ENCODE data around the gene PHACTR3. TPM values are rescaled to one million over a fixed set of nuclear protein-coding genes. Genes with fewer than 3 reads are reported as not detected.

Gene PHACTR3
- total RNA-seq, 6 donors from 2014 or later = 5.5 to 30.8 (median 11.4) TPM

DNA sequence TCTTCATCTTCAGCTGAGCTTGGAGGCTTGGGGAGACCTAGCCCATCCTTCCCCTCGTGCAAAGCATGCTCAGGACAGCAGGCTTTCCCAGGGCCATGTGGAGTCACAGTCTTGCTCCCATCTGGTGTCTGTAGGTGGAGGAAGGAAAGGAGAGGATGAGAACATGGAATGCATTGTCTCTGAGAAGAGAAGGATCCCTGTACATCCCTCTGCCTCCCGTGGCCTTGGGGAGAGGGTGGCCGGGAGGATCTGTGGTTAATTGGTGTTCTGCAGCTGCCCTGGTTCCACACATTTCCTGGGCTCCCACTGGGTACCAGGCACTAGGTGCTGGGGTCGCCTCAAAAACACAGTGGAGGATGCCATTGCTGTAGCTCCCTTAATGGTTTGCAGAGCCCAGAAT lies 134.5 kb downstream of the PHACTR3 start:
- DNase-seq = no peak
- H3K4me1 ChIP-seq = no peaks in the 10 kb centered on the region
- TF ChIP-seq POLR2AphosphoS5 (IDR thresholded peaks at IDR 0.05) (no peak), EP300 (IDR thresholded peaks at IDR 0.05) (no peak), POLR2A (IDR thresholded peaks at IDR 0.05) (no peak)
- TF ChIP-seq, protein P1, sequence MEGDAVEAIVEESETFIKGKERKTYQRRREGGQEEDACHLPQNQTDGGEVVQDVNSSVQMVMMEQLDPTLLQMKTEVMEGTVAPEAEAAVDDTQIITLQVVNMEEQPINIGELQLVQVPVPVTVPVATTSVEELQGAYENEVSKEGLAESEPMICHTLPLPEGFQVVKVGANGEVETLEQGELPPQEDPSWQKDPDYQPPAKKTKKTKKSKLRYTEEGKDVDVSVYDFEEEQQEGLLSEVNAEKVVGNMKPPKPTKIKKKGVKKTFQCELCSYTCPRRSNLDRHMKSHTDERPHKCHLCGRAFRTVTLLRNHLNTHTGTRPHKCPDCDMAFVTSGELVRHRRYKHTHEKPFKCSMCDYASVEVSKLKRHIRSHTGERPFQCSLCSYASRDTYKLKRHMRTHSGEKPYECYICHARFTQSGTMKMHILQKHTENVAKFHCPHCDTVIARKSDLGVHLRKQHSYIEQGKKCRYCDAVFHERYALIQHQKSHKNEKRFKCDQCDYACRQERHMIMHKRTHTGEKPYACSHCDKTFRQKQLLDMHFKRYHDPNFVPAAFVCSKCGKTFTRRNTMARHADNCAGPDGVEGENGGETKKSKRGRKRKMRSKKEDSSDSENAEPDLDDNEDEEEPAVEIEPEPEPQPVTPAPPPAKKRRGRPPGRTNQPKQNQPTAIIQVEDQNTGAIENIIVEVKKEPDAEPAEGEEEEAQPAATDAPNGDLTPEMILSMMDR (IDR thresholded peaks at IDR 0.05) = no peak
- WGBS, 2 donors = 41 to 55% methylated on average over 2 to 4 of the region's 4 CpGs
- H3K27ac ChIP-seq = no peak overlapping the region
- no peaks in the 10 kb centered on the region for H3K36me3 ChIP-seq
- ATAC-seq (ENCODE audit: low FRiP score in 2 of 2) = no peak
- H3K4me3 ChIP-seq = no peak overlapping the region
- H3K27me3 ChIP-seq = no peaks in the 10 kb centered on the region
- H3K9me3 ChIP-seq = no peaks in the 10 kb centered on the region

DNA sequence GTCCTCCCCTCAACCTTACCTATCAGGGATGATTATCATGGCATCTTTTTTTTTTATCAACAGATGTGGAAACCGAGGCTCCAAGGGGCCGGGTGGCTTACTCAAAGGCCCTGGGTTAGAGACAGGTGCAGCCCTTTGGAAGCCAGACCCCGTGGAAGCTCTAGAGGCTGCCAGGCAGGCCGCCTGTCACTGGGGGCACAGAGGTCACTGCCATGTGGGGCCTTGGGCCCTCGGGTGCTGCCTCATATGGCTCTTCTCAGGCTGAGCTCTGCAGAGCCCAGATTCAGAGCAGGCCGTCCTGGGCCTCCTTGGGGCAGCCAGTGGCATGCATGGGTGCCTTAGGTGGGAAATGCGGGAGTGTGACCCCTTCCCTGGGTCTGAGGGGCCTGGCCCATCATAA lies 136.3 kb downstream of the PHACTR3 start:
- no peak overlapping the region for H3K4me3 ChIP-seq
- 65 to 78% methylated on average over 2 to 7 of the region's 7 CpGs for WGBS, 2 donors
- no peak overlapping the region for H3K27ac ChIP-seq
- TF ChIP-seq, protein P1 (IDR thresholded peaks at IDR 0.05) = no peak
- TF ChIP-seq POLR2AphosphoS5 (IDR thresholded peaks at IDR 0.05) (no peak), POLR2A (IDR thresholded peaks at IDR 0.05) (no peak), EP300 (IDR thresholded peaks at IDR 0.05) (no peak)
- H3K27me3 ChIP-seq = no peaks in the 10 kb centered on the region
- DNase-seq (no peak), ATAC-seq (ENCODE audit: low FRiP score in 2 of 2) (no peak)
- H3K9me3 ChIP-seq = no peaks in the 10 kb centered on the region
- no peaks in the 10 kb centered on the region for H3K4me1 ChIP-seq
- no peaks in the 10 kb centered on the region for H3K36me3 ChIP-seq

- H3K27me3 ChIP-seq = no peaks in the 10 kb centered on the region
- no peaks in the 10 kb centered on the region for H3K36me3 ChIP-seq
- no peaks in the 10 kb centered on the region for H3K4me1 ChIP-seq
- WGBS, 2 donors = 85 to 92% methylated on average over 7 to 12 of the region's 12 CpGs
- no peak overlapping the region for H3K4me3 ChIP-seq
- no peaks in the 10 kb centered on the region for H3K9me3 ChIP-seq
- ATAC-seq (ENCODE audit: low FRiP score in 2 of 2) = no peak
- no peak overlapping the region for H3K27ac ChIP-seq
- no peak for TF ChIP-seq POLR2A (IDR thresholded peaks at IDR 0.05)
- TF ChIP-seq, protein P1 (IDR thresholded peaks at IDR 0.05) = no peak
- no peak for TF ChIP-seq EP300 (IDR thresholded peaks at IDR 0.05)
- TF ChIP-seq POLR2AphosphoS5 (IDR thresholded peaks at IDR 0.05) = no peak
- no peak for DNase-seq
Measured at GRCh38 chr20:59741073-59741472, 136.7 kb downstream of the PHACTR3 start.

- Histone ChIP-seq H3K4me3 (no peak overlapping the region), H3K27me3 (no peaks in the 10 kb centered on the region), H3K4me1 (no peaks in the 10 kb centered on the region), H3K9me3 (no peaks in the 10 kb centered on the region), H3K36me3 (no peaks in the 10 kb centered on the region), H3K27ac (no peak overlapping the region)
- WGBS, 2 donors = 88 to 89% methylated on average over 22 to 24 of the region's 24 CpGs
- TF ChIP-seq POLR2A (IDR thresholded peaks at IDR 0.05) = no peak
- TF ChIP-seq, protein P1 (IDR thresholded peaks at IDR 0.05) = no peak
- no peak for TF ChIP-seq POLR2AphosphoS5 (IDR thresholded peaks at IDR 0.05)
- TF ChIP-seq EP300 (IDR thresholded peaks at IDR 0.05) = no peak
- DNase-seq = peak in 1 of 2 donors; percentile 49
- no peak for ATAC-seq (ENCODE audit: low FRiP score in 2 of 2)
Measured at GRCh38 chr20:59742351-59743095, 138.2 kb downstream of the PHACTR3 start.

DNA sequence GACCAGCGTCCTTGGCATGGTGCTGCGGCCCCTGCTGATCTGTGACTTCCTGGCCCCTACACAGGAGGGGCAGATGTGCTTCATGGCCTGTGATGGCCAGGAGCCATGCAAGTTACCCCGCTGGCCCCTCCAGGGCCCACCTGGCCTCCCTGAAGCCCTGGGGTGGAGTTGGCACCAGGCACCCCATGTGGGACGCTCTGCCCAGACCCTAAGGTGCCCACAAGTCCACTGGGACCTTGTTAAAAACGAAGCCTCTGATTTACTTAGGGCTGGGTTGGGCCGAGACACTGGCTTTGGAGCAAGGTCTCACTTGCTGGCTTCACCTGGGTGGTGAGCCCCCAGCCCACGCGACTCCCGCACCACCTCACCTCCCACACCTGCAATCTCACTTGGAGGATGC lies 139.0 kb downstream of the PHACTR3 start:
- 83 to 84% methylated on average over 8 to 9 of the region's 9 CpGs for WGBS, 2 donors
- H3K4me3 ChIP-seq = no peak overlapping the region
- TF ChIP-seq, protein P1 (IDR thresholded peaks at IDR 0.05) = no peak
- TF ChIP-seq EP300 (IDR thresholded peaks at IDR 0.05) (no peak), POLR2A (IDR thresholded peaks at IDR 0.05) (no peak), POLR2AphosphoS5 (IDR thresholded peaks at IDR 0.05) (no peak)
- H3K27ac ChIP-seq = no peak overlapping the region
- DNase-seq (peak in 1 of 2 donors; percentile 59), ATAC-seq (ENCODE audit: low FRiP score in 2 of 2) (no peak)
- no peaks in the 10 kb centered on the region for H3K36me3 ChIP-seq
- H3K9me3 ChIP-seq = no peaks in the 10 kb centered on the region
- peaks cover 0 to 2% (median 0%) of the 10 kb centered on the region in 4 donors for H3K4me1 ChIP-seq
- H3K27me3 ChIP-seq = no peaks in the 10 kb centered on the region
